SK-N-SH (cell line): ENCODE measurements around the gene CHST6. TPM values are rescaled to one million over a fixed set of nuclear protein-coding genes. Genes with fewer than 3 reads are reported as not detected.

Experiments used
- CTCF ChIA-PET: fragments of 300-600, 350-600 bp; formaldehyde crosslinking; extraction: SDS; loops from one replicate; lab custom pipeline; 2021; lab: Yijun Ruan, JAX
- POLR2A ChIA-PET: fragments of 350-600 bp; sonication (Branson Sonifier 250); formaldehyde crosslinking; extraction: SDS; loops from one replicate; lab custom pipeline; 2020; ENCODE audit warnings: antibody characterized with exemption, inconsistent platforms; lab: Yijun Ruan, JAX
- DNase-seq: peaks from one replicate; pipeline ENCODE4 v3.0.0; 2012
- H2AFZ ChIP-seq: fragments of 200-600 bp; sonication (generic); 2 replicates; pipeline ENCODE4 v1.8.1; 2016; ENCODE audit warnings: antibody characterized with exemption, mild to moderate bottlenecking, low read depth
- H3F3A ChIP-seq: fragments of 200-600 bp; sonication (generic); replicated peaks from 2 replicates; pipeline ENCODE3; 2016; ENCODE audit warnings: antibody characterized with exemption, mild to moderate bottlenecking; ENCODE audit not compliant: insufficient read depth
- H3K27ac ChIP-seq, 2 experiments: fragments of 200-500 bp in 1 of 2; fragments of 200-600 bp in 1 of 2; sonication (Bioruptor generic) in 1 of 2; sonication (generic), shearing (Covaris generic) in 1 of 2; 2 replicates each; pipeline versions ENCODE4 v1.5.1 to v1.6.1; 2014 to 2016; ENCODE audit warnings: low read depth in 2 of 2, inconsistent platforms in 1 of 2, low read length in 1 of 2, mild to moderate bottlenecking in 1 of 2, mixed read lengths in 1 of 2
- H3K27me3 ChIP-seq: fragments of 200-600 bp; sonication (generic), shearing (Covaris generic); 2 replicates; pipeline ENCODE4 v1.6.1; 2016; ENCODE audit warnings: mixed run types; ENCODE audit not compliant: insufficient read depth
- H3K36me3 ChIP-seq, 2 experiments: fragments of 200-500 bp in 1 of 2; fragments of 200-600 bp in 1 of 2; sonication (Bioruptor generic) in 1 of 2; sonication (generic) in 1 of 2; replicated peaks in 1 of 2; 2 replicates each; pipeline versions ENCODE3 to v1.5.1; 2014 to 2016; ENCODE audit warnings: low read length in 1 of 2, mild to moderate bottlenecking in 1 of 2; ENCODE audit not compliant: insufficient read depth in 2 of 2, control insufficient read depth in 1 of 2
- H3K4me1 ChIP-seq, 2 experiments: fragments of 200-500 bp in 1 of 2; fragments of 200-600 bp in 1 of 2; sonication (Bioruptor generic) in 1 of 2; sonication (generic), shearing (Covaris generic) in 1 of 2; 2 replicates each; pipeline versions ENCODE4 v1.5.1 to v1.6.1; 2014 to 2016; ENCODE audit warnings: low read depth in 1 of 2, low read length in 1 of 2, mixed run types in 1 of 2; ENCODE audit not compliant: insufficient read depth in 2 of 2, control insufficient read depth in 1 of 2
- H3K4me2 ChIP-seq: fragments of 200-600 bp; sonication (generic), shearing (Covaris generic); 2 replicates; pipeline ENCODE4 v1.6.1; 2017; ENCODE audit warnings: mixed run types
- H3K4me3 ChIP-seq, 2 experiments: fragments of 200-500 bp in 1 of 2; fragments of 200-600 bp in 1 of 2; sonication (Bioruptor generic) in 1 of 2; sonication (generic), shearing (Covaris generic) in 1 of 2; 2 replicates each; pipeline versions ENCODE4 v1.5.1 to v1.8.1; 2014 to 2016; ENCODE audit warnings: low read depth in 2 of 2, inconsistent platforms in 1 of 2, low read length in 1 of 2, mild to moderate bottlenecking in 1 of 2, mixed read lengths in 1 of 2, moderate library complexity in 1 of 2
- H3K79me2 ChIP-seq: fragments of 200-600 bp; sonication (generic); 2 replicates; pipeline ENCODE4 v1.8.1; 2017; ENCODE audit warnings: mild to moderate bottlenecking; ENCODE audit not compliant: insufficient read depth
- H3K9ac ChIP-seq: fragments of 200-600 bp; sonication (generic); 2 replicates; pipeline ENCODE4 v1.6.1; 2017; ENCODE audit warnings: mixed run types
- H3K9me2 ChIP-seq: fragments of 200-600 bp; sonication (generic); 2 replicates; pipeline ENCODE4 v1.6.1; 2017; ENCODE audit warnings: mixed run types
- H3K9me3 ChIP-seq: fragments of 200-600 bp; sonication (generic); 2 replicates; pipeline ENCODE4 v1.6.1; 2017; ENCODE audit warnings: mixed run types, mild to moderate bottlenecking, moderate library complexity
- H4K20me1 ChIP-seq: fragments of 200-600 bp; sonication (generic); 2 replicates; pipeline ENCODE4 v1.6.1; 2017; ENCODE audit warnings: mild to moderate bottlenecking, mixed run types; ENCODE audit not compliant: insufficient read depth
- ELF1 ChIP-seq: IDR thresholded peaks from 2 replicates; pipeline ENCODE4 v1.4.0; 2012
- EP300 ChIP-seq, 2 experiments: IDR thresholded peaks; 2 replicates each; pipeline versions ENCODE4 v1.4.0 to v1.6.1; 2012; ENCODE audit warnings: borderline replicate concordance in 1 of 2, low read depth in 1 of 2, low read length in 1 of 2
- FOSL2 ChIP-seq: IDR thresholded peaks from 2 replicates; pipeline ENCODE4 v1.4.0; 2012; ENCODE audit warnings: low read depth, mild to moderate bottlenecking, moderate library complexity, borderline replicate concordance
- FOXJ3 ChIP-seq: sonication (generic); formaldehyde crosslinking; IDR thresholded peaks from 2 replicates; pipeline ENCODE4 v1.5.1; 2020; ENCODE audit warnings: mild to moderate bottlenecking, missing genetic modification reagents
- FOXM1 ChIP-seq: IDR thresholded peaks from 2 replicates; pipeline ENCODE4 v1.4.0; 2012; ENCODE audit warnings: low read depth, mild to moderate bottlenecking
- GABPA ChIP-seq: IDR thresholded peaks from 2 replicates; pipeline ENCODE4 v1.4.0; 2012; ENCODE audit warnings: low read depth, mild to moderate bottlenecking
- MEF2A ChIP-seq: IDR thresholded peaks from 2 replicates; pipeline ENCODE4 v1.4.0; 2012; ENCODE audit warnings: low read depth, borderline replicate concordance
- NFIC ChIP-seq: IDR thresholded peaks from 2 replicates; pipeline ENCODE4 v1.4.0; 2012; ENCODE audit warnings: borderline replicate concordance
- POLR2AphosphoS5 ChIP-seq: IDR thresholded peaks from 2 replicates; pipeline ENCODE4 v1.6.1; 2012; ENCODE audit warnings: low read depth, low read length
- RFX5 ChIP-seq: IDR thresholded peaks from 2 replicates; pipeline ENCODE4 v1.6.1; 2012; ENCODE audit warnings: mild to moderate bottlenecking, improper control_type of control experiment, low read length
- WGBS: methylation state at CpG from one replicate; pipeline ENCODE4 v1.1.6; 2017; ENCODE audit warnings: low lambda C conversion rate; 5-methylcytosine and 5-hydroxymethylcytosine counted together
- polyA plus RNA-seq, 3 experiments: library from polyadenylated mRNA; depleted of rRNA; stranded (reverse); fragments of >200 nt; gene quantifications; 2 replicates each; pipeline ENCODE4 v1.2.3, GENCODE V29; 2012
- TF ChIP-seq, protein P1 (sequence below): IDR thresholded peaks from 2 replicates; pipeline ENCODE4 v1.4.0; 2012; ENCODE audit warnings: low read depth, borderline replicate concordance
- TF ChIP-seq, protein P2 (sequence below): fragments of 150-350 bp; IDR thresholded peaks from 2 replicates; pipeline ENCODE4 v1.6.1; 2016; ENCODE audit warnings: mild to moderate bottlenecking, low read depth, low read length
- TF ChIP-seq, protein P3 (sequence below): IDR thresholded peaks from 2 replicates; pipeline ENCODE4 v1.6.1; 2012; ENCODE audit warnings: mild to moderate bottlenecking, low read depth, low read length, moderate library complexity
- TF ChIP-seq, protein P4 (sequence below): IDR thresholded peaks from 2 replicates; pipeline ENCODE4; 2012
- TF ChIP-seq, protein P5 (sequence below): IDR thresholded peaks from 2 replicates; pipeline ENCODE4 v1.4.0; 2012; ENCODE audit warnings: low read depth

CHST6 gene
- polyA plus RNA-seq, 1 of the 3 experiments (the other 2 are of a cell fraction) = 0.30 TPM

DNA sequence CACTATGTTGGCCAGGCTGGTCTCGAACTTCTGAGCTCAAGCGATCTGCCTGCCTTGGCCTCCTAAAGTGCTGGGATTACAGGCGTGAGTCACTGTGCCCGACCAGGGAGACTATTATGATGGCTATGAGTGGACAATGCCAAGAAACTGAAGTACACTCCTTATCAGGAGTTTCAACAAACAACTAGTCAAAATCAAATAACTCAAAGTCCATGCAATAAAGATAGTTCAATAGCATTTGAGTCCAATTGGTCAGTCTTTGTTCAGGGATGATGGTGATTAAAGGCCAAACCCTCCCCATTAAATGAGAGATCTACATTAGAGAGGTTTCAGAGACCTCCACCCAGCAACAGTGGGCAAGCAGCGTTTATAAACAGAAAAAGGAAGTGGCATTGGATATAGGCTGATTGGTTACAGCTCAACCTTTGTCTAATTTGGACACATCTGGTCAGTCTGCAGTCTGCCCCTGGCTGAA is 32.6 kb upstream of the CHST6 start (continued):
- TF ChIP-seq, protein P1, sequence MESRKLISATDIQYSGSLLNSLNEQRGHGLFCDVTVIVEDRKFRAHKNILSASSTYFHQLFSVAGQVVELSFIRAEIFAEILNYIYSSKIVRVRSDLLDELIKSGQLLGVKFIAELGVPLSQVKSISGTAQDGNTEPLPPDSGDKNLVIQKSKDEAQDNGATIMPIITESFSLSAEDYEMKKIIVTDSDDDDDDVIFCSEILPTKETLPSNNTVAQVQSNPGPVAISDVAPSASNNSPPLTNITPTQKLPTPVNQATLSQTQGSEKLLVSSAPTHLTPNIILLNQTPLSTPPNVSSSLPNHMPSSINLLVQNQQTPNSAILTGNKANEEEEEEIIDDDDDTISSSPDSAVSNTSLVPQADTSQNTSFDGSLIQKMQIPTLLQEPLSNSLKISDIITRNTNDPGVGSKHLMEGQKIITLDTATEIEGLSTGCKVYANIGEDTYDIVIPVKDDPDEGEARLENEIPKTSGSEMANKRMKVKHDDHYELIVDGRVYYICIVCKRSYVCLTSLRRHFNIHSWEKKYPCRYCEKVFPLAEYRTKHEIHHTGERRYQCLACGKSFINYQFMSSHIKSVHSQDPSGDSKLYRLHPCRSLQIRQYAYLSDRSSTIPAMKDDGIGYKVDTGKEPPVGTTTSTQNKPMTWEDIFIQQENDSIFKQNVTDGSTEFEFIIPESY = no peak
- TF ChIP-seq FOXM1 (no peak), ELF1 (no peak)

DNA sequence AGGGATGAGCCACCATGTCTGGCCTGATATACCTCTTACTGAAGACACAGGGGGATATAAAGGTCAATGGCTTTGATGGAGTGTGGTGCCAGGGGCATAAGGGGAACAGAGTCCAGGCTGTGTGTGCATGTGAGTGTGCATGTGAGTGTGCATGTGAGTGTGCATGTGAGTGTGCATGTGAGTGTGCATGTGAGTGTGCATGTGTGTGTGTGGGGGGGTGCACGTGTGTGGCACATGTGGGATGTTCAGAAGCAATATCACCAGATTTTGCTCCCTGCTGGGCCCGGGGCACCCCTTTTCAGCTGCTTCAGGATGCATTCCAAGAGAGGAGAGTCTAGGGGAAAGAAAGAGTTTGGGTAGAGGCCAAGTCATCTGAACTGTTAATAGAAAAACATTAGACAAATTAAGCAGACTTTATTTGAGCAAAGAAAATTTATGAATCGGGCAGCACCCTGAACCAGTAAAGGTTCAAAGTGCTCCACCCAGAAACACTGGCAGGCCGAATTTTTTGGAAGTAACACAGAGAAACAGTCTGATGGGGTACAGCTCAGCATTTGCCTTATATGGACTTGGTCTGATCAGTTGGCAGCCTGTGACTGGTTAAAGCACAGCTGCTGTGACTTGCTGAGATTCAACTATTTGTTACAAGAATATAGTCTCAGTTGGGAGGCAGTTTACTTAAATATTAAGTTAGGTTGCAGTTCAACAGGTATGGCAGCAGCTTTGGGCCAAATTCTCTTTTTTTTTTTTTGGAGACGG is 31.0 kb upstream of the CHST6 start:
- Histone ChIP-seq H3K4me2 (no peak overlapping the region), H3K27ac (no peak overlapping the region), H3K36me3 (no peaks in the 10 kb centered on the region), H3K4me3 (no peak overlapping the region), H4K20me1 (no peaks in the 10 kb centered on the region), H3K9me2 (no peaks in the 10 kb centered on the region), H3K27me3 (no peaks in the 10 kb centered on the region), H3K79me2 (no peaks in the 10 kb centered on the region), H3K4me1 (no peaks in the 10 kb centered on the region), H3K9ac (no peak overlapping the region), H2AFZ (no peak overlapping the region), H3F3A (no peaks in the 10 kb centered on the region), H3K9me3 (no peaks in the 10 kb centered on the region)
- ChIA-PET POLR2A (no interaction called here), CTCF (interaction anchor here (1.6 kb wide), 1 partner anchor 9 kb away, joined by 6 read pairs; no protein-coding TSS in a partner anchor)
- TF ChIP-seq, protein P2, sequence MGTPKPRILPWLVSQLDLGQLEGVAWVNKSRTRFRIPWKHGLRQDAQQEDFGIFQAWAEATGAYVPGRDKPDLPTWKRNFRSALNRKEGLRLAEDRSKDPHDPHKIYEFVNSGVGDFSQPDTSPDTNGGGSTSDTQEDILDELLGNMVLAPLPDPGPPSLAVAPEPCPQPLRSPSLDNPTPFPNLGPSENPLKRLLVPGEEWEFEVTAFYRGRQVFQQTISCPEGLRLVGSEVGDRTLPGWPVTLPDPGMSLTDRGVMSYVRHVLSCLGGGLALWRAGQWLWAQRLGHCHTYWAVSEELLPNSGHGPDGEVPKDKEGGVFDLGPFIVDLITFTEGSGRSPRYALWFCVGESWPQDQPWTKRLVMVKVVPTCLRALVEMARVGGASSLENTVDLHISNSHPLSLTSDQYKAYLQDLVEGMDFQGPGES = no peak
- TF ChIP-seq, protein P3, sequence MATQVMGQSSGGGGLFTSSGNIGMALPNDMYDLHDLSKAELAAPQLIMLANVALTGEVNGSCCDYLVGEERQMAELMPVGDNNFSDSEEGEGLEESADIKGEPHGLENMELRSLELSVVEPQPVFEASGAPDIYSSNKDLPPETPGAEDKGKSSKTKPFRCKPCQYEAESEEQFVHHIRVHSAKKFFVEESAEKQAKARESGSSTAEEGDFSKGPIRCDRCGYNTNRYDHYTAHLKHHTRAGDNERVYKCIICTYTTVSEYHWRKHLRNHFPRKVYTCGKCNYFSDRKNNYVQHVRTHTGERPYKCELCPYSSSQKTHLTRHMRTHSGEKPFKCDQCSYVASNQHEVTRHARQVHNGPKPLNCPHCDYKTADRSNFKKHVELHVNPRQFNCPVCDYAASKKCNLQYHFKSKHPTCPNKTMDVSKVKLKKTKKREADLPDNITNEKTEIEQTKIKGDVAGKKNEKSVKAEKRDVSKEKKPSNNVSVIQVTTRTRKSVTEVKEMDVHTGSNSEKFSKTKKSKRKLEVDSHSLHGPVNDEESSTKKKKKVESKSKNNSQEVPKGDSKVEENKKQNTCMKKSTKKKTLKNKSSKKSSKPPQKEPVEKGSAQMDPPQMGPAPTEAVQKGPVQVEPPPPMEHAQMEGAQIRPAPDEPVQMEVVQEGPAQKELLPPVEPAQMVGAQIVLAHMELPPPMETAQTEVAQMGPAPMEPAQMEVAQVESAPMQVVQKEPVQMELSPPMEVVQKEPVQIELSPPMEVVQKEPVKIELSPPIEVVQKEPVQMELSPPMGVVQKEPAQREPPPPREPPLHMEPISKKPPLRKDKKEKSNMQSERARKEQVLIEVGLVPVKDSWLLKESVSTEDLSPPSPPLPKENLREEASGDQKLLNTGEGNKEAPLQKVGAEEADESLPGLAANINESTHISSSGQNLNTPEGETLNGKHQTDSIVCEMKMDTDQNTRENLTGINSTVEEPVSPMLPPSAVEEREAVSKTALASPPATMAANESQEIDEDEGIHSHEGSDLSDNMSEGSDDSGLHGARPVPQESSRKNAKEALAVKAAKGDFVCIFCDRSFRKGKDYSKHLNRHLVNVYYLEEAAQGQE = no peak
- TF ChIP-seq RFX5 (no peak), MEF2A (no peak), FOSL2 (no peak), POLR2AphosphoS5 (no peak), EP300 (IDR thresholded peaks at IDR 0.05; ENCODE audit: borderline replicate concordance in 1 of 2, low read depth in 1 of 2, low read length in 1 of 2) (no peak), NFIC (no peak), FOXM1 (no peak), GABPA (no peak), FOXJ3 (no peak)
- TF ChIP-seq, protein P4, sequence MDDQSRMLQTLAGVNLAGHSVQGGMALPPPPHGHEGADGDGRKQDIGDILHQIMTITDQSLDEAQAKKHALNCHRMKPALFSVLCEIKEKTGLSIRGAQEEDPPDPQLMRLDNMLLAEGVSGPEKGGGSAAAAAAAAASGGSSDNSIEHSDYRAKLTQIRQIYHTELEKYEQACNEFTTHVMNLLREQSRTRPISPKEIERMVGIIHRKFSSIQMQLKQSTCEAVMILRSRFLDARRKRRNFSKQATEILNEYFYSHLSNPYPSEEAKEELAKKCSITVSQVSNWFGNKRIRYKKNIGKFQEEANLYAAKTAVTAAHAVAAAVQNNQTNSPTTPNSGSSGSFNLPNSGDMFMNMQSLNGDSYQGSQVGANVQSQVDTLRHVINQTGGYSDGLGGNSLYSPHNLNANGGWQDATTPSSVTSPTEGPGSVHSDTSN = no peak
- TF ChIP-seq, protein P5, sequence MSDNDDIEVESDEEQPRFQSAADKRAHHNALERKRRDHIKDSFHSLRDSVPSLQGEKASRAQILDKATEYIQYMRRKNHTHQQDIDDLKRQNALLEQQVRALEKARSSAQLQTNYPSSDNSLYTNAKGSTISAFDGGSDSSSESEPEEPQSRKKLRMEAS = no peak
- DNase-seq = no peak
- 63% methylated on average over 5 of the region's 5 CpGs for WGBS
